HepG2 (cell line): ENCODE data around the gene RAD51. TPM values are rescaled to one million over a fixed set of nuclear protein-coding genes. Genes with fewer than 3 reads are reported as not detected.

Source experiments
- GMEB1 ChIP-seq: sonication (generic); formaldehyde crosslinking; IDR thresholded peaks from 2 replicates; pipeline ENCODE4 v1.5.1; 2020; ENCODE audit warnings: missing genetic modification reagents, mild to moderate bottlenecking, borderline replicate concordance
- GZF1 ChIP-seq: sonication (generic); formaldehyde crosslinking; IDR thresholded peaks from 2 replicates; pipeline ENCODE4 v1.5.1; 2020; ENCODE audit warnings: mild to moderate bottlenecking, missing genetic modification reagents
- HDAC2 ChIP-seq: sonication (generic); formaldehyde crosslinking; IDR thresholded peaks from 2 replicates; pipeline ENCODE4 v1.4.0; 2020; ENCODE audit warnings: missing genetic modification reagents
- SALL1 ChIP-seq: sonication (generic); formaldehyde crosslinking; IDR thresholded peaks from 2 replicates; pipeline ENCODE4 v1.8.0; 2022; ENCODE audit warnings: mild to moderate bottlenecking, missing genetic modification reagents
- ZFY ChIP-seq: sonication (generic); formaldehyde crosslinking; IDR thresholded peaks from 2 replicates; pipeline ENCODE4 v1.4.0; 2020; ENCODE audit warnings: missing genetic modification reagents
- ZNF280D ChIP-seq: sonication (generic); formaldehyde crosslinking; IDR thresholded peaks from 2 replicates; pipeline ENCODE4 v1.5.1; 2020; ENCODE audit warnings: mild to moderate bottlenecking, missing genetic modification reagents
- polyA plus RNA-seq, 8 experiments: library from polyadenylated mRNA; depleted of rRNA in 3 of 8; stranded (reverse) in 7 of 8; unstranded in 1 of 8; fragments of >200 nt; fragmentation: Illumina TruSeq in 4 of 8; extraction: Trizol in 4 of 8; gene quantifications; 2 replicates each; pipeline versions ENCODE4 v1.2.1 to v1.2.3, GENCODE V29; 2011 to 2016; ENCODE audit warnings: low read depth in 4 of 8, missing spikeins in 1 of 8, mixed read lengths in 1 of 8; ENCODE audit not compliant: insufficient read depth in 1 of 8
- total RNA-seq, 5 experiments: library from RNA; depleted of rRNA; stranded (reverse); fragments of >200 nt; fragmentation: Illumina TruSeq; extraction: Trizol; gene quantifications; 2 replicates each; pipeline ENCODE4 v1.2.3, GENCODE V29; 2016; ENCODE audit warnings: low read depth in 1 of 5
- TF ChIP-seq, protein P1 (sequence below): sonication (generic); formaldehyde crosslinking; IDR thresholded peaks from 2 replicates; pipeline ENCODE4 v1.5.0; 2020; ENCODE audit warnings: missing genetic modification reagents
- TF ChIP-seq, protein P2 (sequence below): sonication (generic); formaldehyde crosslinking; IDR thresholded peaks from 2 replicates; pipeline ENCODE4 v1.8.0; 2022; ENCODE audit warnings: mild to moderate bottlenecking, missing genetic modification reagents; ENCODE audit not compliant: insufficient replicate concordance
- TF ChIP-seq, protein P3 (sequence below): sonication (generic); formaldehyde crosslinking; IDR thresholded peaks from 2 replicates; pipeline ENCODE4 v1.8.0; 2022; ENCODE audit warnings: missing genetic modification reagents, mild to moderate bottlenecking, inconsistent platforms, borderline replicate concordance
- TF ChIP-seq, protein P4 (sequence below): sonication (generic); formaldehyde crosslinking; IDR thresholded peaks from 2 replicates; pipeline ENCODE4 v1.4.0; 2020; ENCODE audit warnings: mild to moderate bottlenecking, missing genetic modification reagents, borderline replicate concordance
- TF ChIP-seq, protein P5 (sequence below): sonication (generic); formaldehyde crosslinking; IDR thresholded peaks from 2 replicates; pipeline ENCODE4 v1.8.1; 2023; ENCODE audit warnings: mild to moderate bottlenecking, inconsistent platforms, moderate library complexity, missing genetic modification reagents, borderline replicate concordance

RAD51 gene
- total and polyA plus RNA-seq, 2 of the 13 experiments (the other 11 are each of a cell fraction or from before 2014, with no cell fraction given) = 8.5 to 12.8 TPM

GRCh38 chr15:40762919-40763800 lies 68.2 kb downstream of the RAD51 start (continued):
- TF ChIP-seq ZNF280D (CRISPR knock-in tag) = peak; percentile 66
- peak; percentile 60 for TF ChIP-seq SALL1
- TF ChIP-seq, protein P1, sequence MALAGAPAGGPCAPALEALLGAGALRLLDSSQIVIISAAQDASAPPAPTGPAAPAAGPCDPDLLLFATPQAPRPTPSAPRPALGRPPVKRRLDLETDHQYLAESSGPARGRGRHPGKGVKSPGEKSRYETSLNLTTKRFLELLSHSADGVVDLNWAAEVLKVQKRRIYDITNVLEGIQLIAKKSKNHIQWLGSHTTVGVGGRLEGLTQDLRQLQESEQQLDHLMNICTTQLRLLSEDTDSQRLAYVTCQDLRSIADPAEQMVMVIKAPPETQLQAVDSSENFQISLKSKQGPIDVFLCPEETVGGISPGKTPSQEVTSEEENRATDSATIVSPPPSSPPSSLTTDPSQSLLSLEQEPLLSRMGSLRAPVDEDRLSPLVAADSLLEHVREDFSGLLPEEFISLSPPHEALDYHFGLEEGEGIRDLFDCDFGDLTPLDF (CRISPR knock-in tag) = peak; percentile 91
- TF ChIP-seq GZF1 (CRISPR knock-in tag) = 0 out of 2 replicates have a peak, but pooled peaks have one; percentile 54
- TF ChIP-seq, protein P2, sequence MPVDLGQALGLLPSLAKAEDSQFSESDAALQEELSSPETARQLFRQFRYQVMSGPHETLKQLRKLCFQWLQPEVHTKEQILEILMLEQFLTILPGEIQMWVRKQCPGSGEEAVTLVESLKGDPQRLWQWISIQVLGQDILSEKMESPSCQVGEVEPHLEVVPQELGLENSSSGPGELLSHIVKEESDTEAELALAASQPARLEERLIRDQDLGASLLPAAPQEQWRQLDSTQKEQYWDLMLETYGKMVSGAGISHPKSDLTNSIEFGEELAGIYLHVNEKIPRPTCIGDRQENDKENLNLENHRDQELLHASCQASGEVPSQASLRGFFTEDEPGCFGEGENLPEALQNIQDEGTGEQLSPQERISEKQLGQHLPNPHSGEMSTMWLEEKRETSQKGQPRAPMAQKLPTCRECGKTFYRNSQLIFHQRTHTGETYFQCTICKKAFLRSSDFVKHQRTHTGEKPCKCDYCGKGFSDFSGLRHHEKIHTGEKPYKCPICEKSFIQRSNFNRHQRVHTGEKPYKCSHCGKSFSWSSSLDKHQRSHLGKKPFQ (CRISPR knock-in tag) = no peak
- TF ChIP-seq, protein P3, sequence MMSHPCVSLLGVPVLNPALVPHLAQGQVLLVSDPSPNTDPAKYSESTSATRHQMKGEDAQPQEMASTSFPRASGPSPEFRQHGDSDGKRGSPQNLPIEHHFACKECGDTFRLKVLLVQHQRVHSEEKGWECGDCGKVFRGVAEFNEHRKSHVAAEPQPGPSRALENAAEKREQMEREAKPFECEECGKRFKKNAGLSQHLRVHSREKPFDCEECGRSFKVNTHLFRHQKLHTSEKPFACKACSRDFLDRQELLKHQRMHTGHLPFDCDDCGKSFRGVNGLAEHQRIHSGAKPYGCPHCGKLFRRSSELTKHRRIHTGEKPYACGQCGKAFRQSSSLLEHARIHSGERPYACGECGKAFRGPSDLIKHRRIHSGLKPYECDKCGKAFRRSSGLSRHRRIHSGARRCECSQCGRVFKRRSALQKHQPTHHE = 0 out of 2 replicates have a peak, but pooled peaks have one; percentile 15
- peak; percentile 85 for TF ChIP-seq ZFY (CRISPR knock-in tag)
- no peak for TF ChIP-seq HDAC2 (CRISPR knock-in tag)
- TF ChIP-seq, protein P4, sequence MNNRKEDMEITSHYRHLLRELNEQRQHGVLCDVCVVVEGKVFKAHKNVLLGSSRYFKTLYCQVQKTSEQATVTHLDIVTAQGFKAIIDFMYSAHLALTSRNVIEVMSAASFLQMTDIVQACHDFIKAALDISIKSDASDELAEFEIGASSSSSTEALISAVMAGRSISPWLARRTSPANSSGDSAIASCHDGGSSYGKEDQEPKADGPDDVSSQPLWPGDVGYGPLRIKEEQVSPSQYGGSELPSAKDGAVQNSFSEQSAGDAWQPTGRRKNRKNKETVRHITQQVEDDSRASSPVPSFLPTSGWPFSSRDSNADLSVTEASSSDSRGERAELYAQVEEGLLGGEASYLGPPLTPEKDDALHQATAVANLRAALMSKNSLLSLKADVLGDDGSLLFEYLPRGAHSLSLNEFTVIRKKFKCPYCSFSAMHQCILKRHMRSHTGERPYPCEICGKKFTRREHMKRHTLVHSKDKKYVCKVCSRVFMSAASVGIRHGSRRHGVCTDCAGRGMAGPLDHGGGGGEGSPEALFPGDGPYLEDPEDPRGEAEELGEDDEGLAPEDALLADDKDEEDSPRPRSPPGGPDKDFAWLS = 0 out of 2 replicates have a peak, but pooled peaks have one; percentile 13
- TF ChIP-seq, protein P5, sequence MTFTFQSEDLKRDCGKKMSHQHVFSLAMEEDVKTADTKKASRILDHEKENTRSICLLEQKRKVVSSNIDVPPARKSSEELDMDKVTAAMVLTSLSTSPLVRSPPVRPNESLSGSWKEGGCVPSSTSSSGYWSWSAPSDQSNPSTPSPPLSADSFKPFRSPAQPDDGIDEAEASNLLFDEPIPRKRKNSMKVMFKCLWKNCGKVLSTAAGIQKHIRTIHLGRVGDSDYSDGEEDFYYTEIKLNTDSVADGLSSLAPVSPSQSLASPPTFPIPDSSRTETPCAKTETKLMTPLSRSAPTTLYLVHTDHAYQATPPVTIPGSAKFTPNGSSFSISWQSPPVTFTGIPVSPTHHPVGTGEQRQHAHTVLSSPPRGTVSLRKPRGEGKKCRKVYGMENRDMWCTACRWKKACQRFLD (CRISPR knock-in tag) = 0 out of 2 replicates have a peak, but pooled peaks have one; percentile 34
- TF ChIP-seq GMEB1 (CRISPR knock-in tag) = 0 out of 2 replicates have a peak, but pooled peaks have one; percentile 39
